GM18858 (cell line): ENCODE results near the gene GMPPA.

Experiments used
- ATAC-seq: cut with Tn5 transposase; IDR thresholded peaks from one replicate; pipeline ENCODE4 v1.9.1; 2021; ENCODE audit not compliant: unreplicated experiment

GMPPA gene

DNA sequence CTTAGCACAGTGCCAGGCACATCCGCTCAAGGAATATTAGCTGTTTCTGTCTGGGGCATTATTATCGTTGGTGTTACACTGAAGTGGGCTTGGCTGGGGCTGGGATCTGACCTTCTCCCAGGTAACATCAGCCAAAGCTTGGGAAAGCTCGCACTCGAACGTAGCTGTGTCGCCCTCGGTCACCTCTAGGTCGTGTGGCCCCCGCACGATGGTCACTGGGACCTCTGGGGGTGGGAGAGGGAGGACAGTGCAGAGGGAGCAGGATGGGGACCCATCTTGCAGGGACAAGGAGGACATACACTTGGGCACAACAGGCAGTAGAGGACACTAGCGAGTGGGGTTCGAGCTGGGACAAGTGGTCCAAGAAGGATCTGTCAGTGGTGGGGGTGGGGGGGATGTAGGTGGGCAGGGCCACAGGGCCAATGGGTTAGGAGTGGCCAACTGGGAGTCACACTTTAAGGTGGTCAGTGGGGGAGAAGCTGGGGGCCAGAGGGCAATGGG lies 54.8 kb downstream of the GMPPA start:
- no peak for ATAC-seq

DNA sequence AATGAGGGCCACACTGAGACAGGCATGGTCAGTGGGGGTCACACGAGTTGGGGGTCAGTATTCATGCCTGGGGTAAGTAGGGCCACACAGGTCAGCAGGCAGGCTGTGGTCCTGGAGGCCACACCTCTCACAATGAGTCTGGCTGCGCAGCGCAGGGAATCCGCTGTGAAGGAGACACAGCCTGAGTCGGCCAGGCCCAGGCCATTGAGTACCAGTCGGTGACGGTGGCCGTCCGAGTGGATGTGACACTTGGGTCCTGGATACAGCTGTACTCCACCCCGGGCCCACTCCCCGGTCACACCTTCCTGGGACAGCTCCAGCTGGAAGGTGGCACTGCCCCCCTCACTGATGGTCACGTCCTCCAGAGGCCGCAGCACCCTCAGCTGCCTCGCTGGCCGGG lies 55.7 kb downstream of the GMPPA start:
- no peak for ATAC-seq

DNA sequence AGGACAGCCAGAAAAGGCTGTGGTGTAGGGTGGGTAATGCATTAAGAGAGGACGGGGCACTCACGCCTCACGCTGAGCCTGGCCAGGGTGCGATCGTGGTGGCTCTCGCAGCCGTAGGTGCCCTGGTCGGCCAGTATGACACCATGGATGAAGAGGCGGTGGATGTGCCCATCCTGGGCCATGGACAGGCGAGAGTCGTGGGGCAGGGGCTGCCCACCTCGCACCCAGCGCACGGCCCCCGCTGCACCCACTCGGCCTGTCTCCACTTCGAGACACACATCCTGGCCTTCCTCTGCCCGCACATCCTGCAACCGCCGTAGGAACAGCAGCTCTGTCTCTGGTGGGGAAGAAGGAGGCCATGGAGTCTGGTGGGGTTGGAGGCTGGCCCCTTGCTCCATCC lies 57.3 kb downstream of the GMPPA start:
- ATAC-seq, result no peak

DNA sequence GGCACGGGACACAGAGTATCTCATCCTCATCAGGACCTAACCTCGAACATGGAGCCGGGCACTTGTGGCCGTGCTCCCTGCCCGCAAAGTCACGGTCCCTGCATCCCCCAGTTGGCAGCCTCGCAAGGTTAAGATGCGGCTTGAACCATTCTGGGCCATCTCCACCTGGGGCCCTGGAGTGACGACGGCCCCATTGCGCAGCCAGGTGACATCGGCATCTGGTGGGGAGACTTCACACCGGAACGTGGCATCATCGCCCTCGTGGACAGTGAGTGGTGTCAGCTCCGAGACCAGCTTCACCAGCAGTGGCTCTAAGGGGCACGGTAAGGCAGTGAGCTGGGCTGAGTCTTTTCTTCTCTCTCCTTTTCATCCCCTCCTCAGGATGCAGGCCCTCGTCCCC lies 57.7 kb downstream of the GMPPA start:
- ATAC-seq, result no peak
